Parathyroid adenoma (tissue), 2 donors: ENCODE measurements around the gene NME4.

Source experiments
- H2AFZ ChIP-seq: fragments of 300-600 bp; sonication (generic); one replicate; pipeline ENCODE4 v1.7.0; 2017; ENCODE audit warnings: antibody characterized with exemption, mild to moderate bottlenecking
- H3K27ac ChIP-seq: fragments of 300-600 bp; sonication (generic); one replicate; pipeline ENCODE4 v1.7.0; 2017
- H3K27me3 ChIP-seq: fragments of 300-600 bp; sonication (generic); one replicate; pipeline ENCODE4 v1.7.0; 2017; ENCODE audit warnings: low read length; ENCODE audit not compliant: control insufficient read depth, insufficient read depth
- H3K36me3 ChIP-seq: fragments of 300-600 bp; sonication (generic); one replicate; pipeline ENCODE4 v1.7.0; 2017; ENCODE audit warnings: low read length; ENCODE audit not compliant: control insufficient read depth, insufficient read depth
- H3K4me1 ChIP-seq: fragments of 300-600 bp; sonication (generic); one replicate; pipeline ENCODE4 v1.7.0; 2017; ENCODE audit warnings: control low read depth
- H3K4me2 ChIP-seq: fragments of 300-600 bp; sonication (generic); one replicate; pipeline ENCODE4 v1.7.0; 2017; ENCODE audit warnings: low read length
- H3K4me3 ChIP-seq: fragments of 300-600 bp; sonication (generic); one replicate; pipeline ENCODE4 v1.7.0; 2017; ENCODE audit warnings: low read depth, low read length
- H3K79me2 ChIP-seq: fragments of 300-600 bp; sonication (generic); one replicate; pipeline ENCODE4 v1.7.0; 2017; ENCODE audit warnings: control low read depth
- H3K9ac ChIP-seq: fragments of 300-600 bp; sonication (generic); one replicate; pipeline ENCODE4 v1.7.0; 2017; ENCODE audit warnings: mild to moderate bottlenecking
- H3K9me3 ChIP-seq: fragments of 300-600 bp; sonication (generic); one replicate; pipeline ENCODE4 v1.7.0; 2017; ENCODE audit warnings: low read length; ENCODE audit not compliant: control insufficient read depth
- TF ChIP-seq, protein P1 (sequence below): fragments of 300-600 bp; sonication (generic); IDR thresholded peaks from one replicate; pipeline ENCODE4 v1.7.0; 2017; ENCODE audit warnings: antibody characterized with exemption, mild to moderate bottlenecking
- donor health status: primary hyperparathyroidism.

The NME4 gene

GRCh38 chr16:354971-355461 is 42.0 kb upstream of the NME4 start:
- H3K36me3 ChIP-seq = no peaks in the 10 kb centered on the region
- H3K4me2 ChIP-seq = no peak overlapping the region
- H3K4me1 ChIP-seq = peaks cover 6% of the 10 kb centered on the region
- H3K27me3 ChIP-seq = no peaks in the 10 kb centered on the region
- TF ChIP-seq, protein P1, sequence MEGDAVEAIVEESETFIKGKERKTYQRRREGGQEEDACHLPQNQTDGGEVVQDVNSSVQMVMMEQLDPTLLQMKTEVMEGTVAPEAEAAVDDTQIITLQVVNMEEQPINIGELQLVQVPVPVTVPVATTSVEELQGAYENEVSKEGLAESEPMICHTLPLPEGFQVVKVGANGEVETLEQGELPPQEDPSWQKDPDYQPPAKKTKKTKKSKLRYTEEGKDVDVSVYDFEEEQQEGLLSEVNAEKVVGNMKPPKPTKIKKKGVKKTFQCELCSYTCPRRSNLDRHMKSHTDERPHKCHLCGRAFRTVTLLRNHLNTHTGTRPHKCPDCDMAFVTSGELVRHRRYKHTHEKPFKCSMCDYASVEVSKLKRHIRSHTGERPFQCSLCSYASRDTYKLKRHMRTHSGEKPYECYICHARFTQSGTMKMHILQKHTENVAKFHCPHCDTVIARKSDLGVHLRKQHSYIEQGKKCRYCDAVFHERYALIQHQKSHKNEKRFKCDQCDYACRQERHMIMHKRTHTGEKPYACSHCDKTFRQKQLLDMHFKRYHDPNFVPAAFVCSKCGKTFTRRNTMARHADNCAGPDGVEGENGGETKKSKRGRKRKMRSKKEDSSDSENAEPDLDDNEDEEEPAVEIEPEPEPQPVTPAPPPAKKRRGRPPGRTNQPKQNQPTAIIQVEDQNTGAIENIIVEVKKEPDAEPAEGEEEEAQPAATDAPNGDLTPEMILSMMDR = no peak
- H3K79me2 ChIP-seq = no peaks in the 10 kb centered on the region
- H2AFZ ChIP-seq = no peak overlapping the region
- H3K9me3 ChIP-seq = no peaks in the 10 kb centered on the region
- no peak overlapping the region for H3K27ac ChIP-seq
- H3K9ac ChIP-seq = no peak overlapping the region
- H3K4me3 ChIP-seq = no peak overlapping the region

DNA sequence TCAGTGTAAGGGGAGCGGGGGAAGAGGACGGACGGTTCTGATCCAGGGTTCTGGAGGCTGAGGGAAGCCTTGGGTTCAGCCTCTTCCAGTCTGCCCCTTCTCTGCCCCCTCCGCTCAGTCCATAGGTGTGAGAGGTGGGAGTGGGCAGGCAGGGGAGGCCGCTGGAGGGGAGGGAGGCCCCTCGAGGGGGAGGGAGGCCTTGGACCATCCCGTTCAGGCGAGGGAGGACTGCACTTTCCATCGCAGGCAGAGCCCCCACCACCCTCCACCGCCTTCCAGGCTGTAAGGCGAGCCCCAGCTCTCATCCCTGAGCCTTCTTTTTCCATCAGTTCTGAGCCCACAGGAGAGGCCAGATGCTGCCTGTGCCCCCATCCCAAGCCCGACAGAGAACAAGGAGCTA is 40.3 kb upstream of the NME4 start:
- H3K27ac ChIP-seq = no peak overlapping the region
- H2AFZ ChIP-seq = no peak overlapping the region
- no peaks in the 10 kb centered on the region for H3K9me3 ChIP-seq
- H3K4me1 ChIP-seq = peaks cover 3% of the 10 kb centered on the region
- H3K27me3 ChIP-seq = no peaks in the 10 kb centered on the region
- no peaks in the 10 kb centered on the region for H3K79me2 ChIP-seq
- TF ChIP-seq, protein P1 = no peak
- no peak overlapping the region for H3K4me3 ChIP-seq
- H3K36me3 ChIP-seq = no peaks in the 10 kb centered on the region
- H3K4me2 ChIP-seq = no peak overlapping the region
- H3K9ac ChIP-seq = no peak overlapping the region

DNA sequence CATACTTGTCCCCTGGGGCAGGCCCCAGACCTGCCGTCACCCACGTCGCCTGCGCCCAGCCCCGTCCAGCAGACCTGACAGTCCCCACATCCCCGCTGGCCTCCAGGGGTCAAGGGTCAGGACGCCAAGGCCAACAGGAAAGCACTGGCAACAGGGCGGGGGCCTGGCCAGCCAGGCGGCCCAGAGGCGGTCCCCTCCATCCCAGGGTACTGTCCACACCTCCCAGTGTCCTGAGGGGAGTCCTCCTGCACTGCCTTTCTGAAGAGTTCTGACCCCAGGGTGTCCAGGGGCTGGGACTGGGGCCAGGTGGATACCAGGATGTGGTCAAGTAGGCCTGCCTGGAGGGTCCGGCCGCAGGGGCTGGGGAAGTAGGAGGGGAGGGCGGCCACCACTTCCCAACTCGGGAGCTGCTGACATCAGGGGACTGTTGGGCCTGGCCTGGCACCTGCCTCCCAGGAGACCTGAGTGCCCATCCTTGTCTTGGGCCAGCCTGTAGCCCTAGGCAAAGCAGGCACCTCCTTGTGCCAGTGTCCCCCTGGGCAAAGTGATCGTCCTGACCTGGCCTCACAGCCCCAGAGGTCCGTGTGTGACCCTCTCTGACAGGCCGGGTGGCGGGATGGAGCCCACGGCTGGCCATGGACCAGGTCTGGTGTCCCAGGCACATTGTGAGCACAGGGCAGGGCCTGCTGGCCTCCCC is 37.8 kb upstream of the NME4 start:
- Histone ChIP-seq H3K79me2 (no peaks in the 10 kb centered on the region), H3K4me3 (no peak overlapping the region), H2AFZ (no peak overlapping the region), H3K4me1 (no peaks in the 10 kb centered on the region), H3K9ac (no peak overlapping the region), H3K4me2 (no peak overlapping the region), H3K27ac (no peak overlapping the region), H3K27me3 (no peaks in the 10 kb centered on the region), H3K9me3 (no peaks in the 10 kb centered on the region), H3K36me3 (no peaks in the 10 kb centered on the region)
- TF ChIP-seq, protein P1 = no peak

GRCh38 chr16:359871-360697 is 36.9 kb upstream of the NME4 start:
- Histone ChIP-seq H3K79me2 (no peaks in the 10 kb centered on the region), H3K27me3 (no peaks in the 10 kb centered on the region), H3K9me3 (no peaks in the 10 kb centered on the region), H3K4me1 (no peaks in the 10 kb centered on the region), H3K4me2 (no peak overlapping the region), H3K4me3 (no peak overlapping the region), H3K27ac (no peak overlapping the region), H2AFZ (no peak overlapping the region), H3K36me3 (no peaks in the 10 kb centered on the region), H3K9ac (no peak overlapping the region)
- TF ChIP-seq, protein P1 = no peak
